Endothelial cell of umbilical vein (primary cell): ENCODE measurements around the gene TMEM121B.

Source experiments
- CTCF ChIP-seq, 2 donors: IDR thresholded peaks; 1 replicate in 1 of 2; 2 replicates in 1 of 2; pipeline ENCODE4 v1.5.1; 2011; ENCODE audit warnings: low read length in 2 of 2, mild to moderate bottlenecking in 2 of 2, moderate library complexity in 2 of 2, control low read depth in 1 of 2, inconsistent platforms in 1 of 2, low read depth in 1 of 2; ENCODE audit not compliant: insufficient read depth in 1 of 2; ENCODE audit errors: extremely low read depth in 1 of 2
- EZH2 ChIP-seq: IDR thresholded peaks from 2 replicates; pipeline ENCODE4 v1.6.1; 2012; ENCODE audit warnings: borderline replicate concordance, low read depth, mild to moderate bottlenecking, moderate library complexity, low read length, inconsistent platforms; ENCODE audit not compliant: severe bottlenecking
- POLR2A ChIP-seq: IDR thresholded peaks from 2 replicates; pipeline ENCODE4 v1.6.1; 2012; ENCODE audit warnings: low read depth, mild to moderate bottlenecking, control low read depth, low read length

- TF ChIP-seq EZH2, result no peak
- TF ChIP-seq CTCF (IDR thresholded peaks at IDR 0.05; ENCODE audit: extremely low read depth in 1 of 2, insufficient read depth in 1 of 2, low read depth in 1 of 2, low read length in 2 of 2), result no peak
- no peak for TF ChIP-seq POLR2A
Observed at GRCh38 chr22:17131686-17132085, 10.5 kb upstream of the TMEM121B start.
